AG09319 (cell line): ENCODE results near the gene SIN3B.

Experiments used
- DNase-seq: peaks from one replicate; pipeline ENCODE4 v3.0.0-alpha.2; 2010; ENCODE audit warnings: low read depth; ENCODE audit errors: extremely low read depth
- TF ChIP-seq, protein P1 (sequence below): IDR thresholded peaks from 2 replicates; pipeline ENCODE4 v1.5.1; 2011; ENCODE audit warnings: low read depth, mild to moderate bottlenecking, inconsistent platforms, low read length, moderate library complexity

Gene SIN3B

GRCh38 chr19:16899566-16900075 lies 70.4 kb downstream of the SIN3B start:
- DNase-seq, result no peak
- TF ChIP-seq, protein P1, sequence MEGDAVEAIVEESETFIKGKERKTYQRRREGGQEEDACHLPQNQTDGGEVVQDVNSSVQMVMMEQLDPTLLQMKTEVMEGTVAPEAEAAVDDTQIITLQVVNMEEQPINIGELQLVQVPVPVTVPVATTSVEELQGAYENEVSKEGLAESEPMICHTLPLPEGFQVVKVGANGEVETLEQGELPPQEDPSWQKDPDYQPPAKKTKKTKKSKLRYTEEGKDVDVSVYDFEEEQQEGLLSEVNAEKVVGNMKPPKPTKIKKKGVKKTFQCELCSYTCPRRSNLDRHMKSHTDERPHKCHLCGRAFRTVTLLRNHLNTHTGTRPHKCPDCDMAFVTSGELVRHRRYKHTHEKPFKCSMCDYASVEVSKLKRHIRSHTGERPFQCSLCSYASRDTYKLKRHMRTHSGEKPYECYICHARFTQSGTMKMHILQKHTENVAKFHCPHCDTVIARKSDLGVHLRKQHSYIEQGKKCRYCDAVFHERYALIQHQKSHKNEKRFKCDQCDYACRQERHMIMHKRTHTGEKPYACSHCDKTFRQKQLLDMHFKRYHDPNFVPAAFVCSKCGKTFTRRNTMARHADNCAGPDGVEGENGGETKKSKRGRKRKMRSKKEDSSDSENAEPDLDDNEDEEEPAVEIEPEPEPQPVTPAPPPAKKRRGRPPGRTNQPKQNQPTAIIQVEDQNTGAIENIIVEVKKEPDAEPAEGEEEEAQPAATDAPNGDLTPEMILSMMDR, result peak; percentile 49

DNA sequence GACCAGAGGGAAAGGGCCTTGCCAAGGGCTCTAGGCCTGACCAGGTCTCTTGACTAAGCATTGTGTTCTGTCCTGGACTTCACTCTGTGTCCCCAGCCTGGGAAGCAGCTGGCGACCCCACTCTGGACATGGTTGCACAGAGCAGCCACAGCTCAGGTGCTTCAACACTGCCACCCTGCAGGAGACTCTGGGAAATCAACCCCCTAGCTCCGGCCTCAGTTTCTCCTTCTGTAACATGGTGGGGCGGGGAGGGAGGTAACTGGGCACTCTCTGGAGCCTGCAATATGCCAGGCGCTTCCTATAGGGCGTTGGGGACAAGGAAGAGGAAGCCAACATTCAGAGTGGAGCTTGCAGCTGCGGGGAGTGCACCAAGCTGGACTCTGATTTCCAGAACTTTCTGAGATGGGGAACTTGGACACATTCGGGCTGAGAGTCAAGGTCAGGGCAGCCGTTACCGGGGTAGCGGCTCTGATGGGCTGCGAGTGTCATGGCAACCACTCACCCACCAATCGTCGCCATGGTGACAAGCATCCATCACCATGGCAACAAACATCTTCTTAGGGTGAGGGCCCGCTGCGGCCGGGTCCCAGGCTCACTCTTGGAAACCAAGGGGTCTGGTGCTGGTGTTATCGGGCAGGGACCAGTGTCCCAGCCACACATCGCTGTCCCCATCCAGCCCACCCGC lies 72.4 kb downstream of the SIN3B start:
- TF ChIP-seq, protein P1, result no peak
- DNase-seq, result no peak

GRCh38 chr19:16902545-16902944 lies 73.3 kb downstream of the SIN3B start:
- TF ChIP-seq, protein P1, result no peak
- no peak for DNase-seq

GRCh38 chr19:16903347-16903746 lies 74.1 kb downstream of the SIN3B start:
- no peak for DNase-seq
- TF ChIP-seq, protein P1, result no peak

DNA sequence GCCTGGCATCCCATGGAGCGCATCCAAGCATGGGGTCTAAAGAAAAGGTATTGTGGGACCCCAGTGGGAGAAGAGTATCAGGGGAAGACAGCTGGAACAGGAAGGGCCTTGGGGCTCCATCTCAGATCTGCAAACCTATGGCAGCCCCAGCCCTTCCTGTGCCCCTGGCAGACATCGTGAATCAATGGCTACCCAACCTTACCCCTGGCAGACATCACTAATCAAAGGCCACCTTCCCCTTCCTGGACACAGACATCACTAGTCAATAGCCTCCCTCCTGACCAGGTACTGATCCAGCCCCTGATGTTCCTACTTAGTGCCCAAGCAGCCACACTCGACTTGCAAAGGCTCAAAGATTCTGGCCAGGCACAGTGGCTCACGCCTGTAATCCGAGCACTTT lies 75.4 kb downstream of the SIN3B start:
- TF ChIP-seq, protein P1, result no peak
- no peak for DNase-seq

GRCh38 chr19:16908759-16909158 lies 79.6 kb downstream of the SIN3B start:
- TF ChIP-seq, protein P1, result no peak
- DNase-seq, result no peak

- no peak for DNase-seq
These were observed 81.8 kb downstream of the SIN3B start for GRCh38 chr19:16911046-16911445.

More at GRCh38 chr19:16911046-16911445, 81.8 kb downstream of the SIN3B start:
- TF ChIP-seq, protein P1, result no peak
